Coronary artery (tissue), 2 donors: ENCODE measurements around the gene CHAT.

Source experiments
- DNase-seq: peaks from one replicate; pipeline ENCODE4 v3.0.0-alpha.2; 2017; ENCODE audit warnings: low spot score
- H3K27ac ChIP-seq, 2 donors: fragments of 200-600 bp; sonication (generic); one replicate each; pipeline ENCODE4 v1.5.1; 2016 to 2019
- H3K4me3 ChIP-seq: fragments of 200-600 bp; sonication (generic); 2 replicates; pipeline ENCODE4 v1.5.1; 2016; ENCODE audit warnings: mild to moderate bottlenecking, moderate library complexity
- CTCF ChIP-seq: fragments of 200-600 bp; sonication (generic); IDR thresholded peaks from one replicate; pipeline ENCODE4 v1.5.1; 2019; ENCODE audit warnings: antibody characterized with exemption

The CHAT gene

GRCh38 chr10:49596493-49596809 is 17.4 kb upstream of the CHAT start:
- no peak overlapping the region for H3K4me3 ChIP-seq
- no peak for TF ChIP-seq CTCF

GRCh38 chr10:49596836-49597235 is 17.0 kb upstream of the CHAT start:
- no peak for DNase-seq
- no peak for TF ChIP-seq CTCF
- Histone ChIP-seq H3K27ac (no peak overlapping the region), H3K4me3 (no peak overlapping the region)

More at GRCh38 chr10:49596493-49596809, 17.4 kb upstream of the CHAT start:
- H3K27ac ChIP-seq = no peak overlapping the region
- DNase-seq = no peak

DNA sequence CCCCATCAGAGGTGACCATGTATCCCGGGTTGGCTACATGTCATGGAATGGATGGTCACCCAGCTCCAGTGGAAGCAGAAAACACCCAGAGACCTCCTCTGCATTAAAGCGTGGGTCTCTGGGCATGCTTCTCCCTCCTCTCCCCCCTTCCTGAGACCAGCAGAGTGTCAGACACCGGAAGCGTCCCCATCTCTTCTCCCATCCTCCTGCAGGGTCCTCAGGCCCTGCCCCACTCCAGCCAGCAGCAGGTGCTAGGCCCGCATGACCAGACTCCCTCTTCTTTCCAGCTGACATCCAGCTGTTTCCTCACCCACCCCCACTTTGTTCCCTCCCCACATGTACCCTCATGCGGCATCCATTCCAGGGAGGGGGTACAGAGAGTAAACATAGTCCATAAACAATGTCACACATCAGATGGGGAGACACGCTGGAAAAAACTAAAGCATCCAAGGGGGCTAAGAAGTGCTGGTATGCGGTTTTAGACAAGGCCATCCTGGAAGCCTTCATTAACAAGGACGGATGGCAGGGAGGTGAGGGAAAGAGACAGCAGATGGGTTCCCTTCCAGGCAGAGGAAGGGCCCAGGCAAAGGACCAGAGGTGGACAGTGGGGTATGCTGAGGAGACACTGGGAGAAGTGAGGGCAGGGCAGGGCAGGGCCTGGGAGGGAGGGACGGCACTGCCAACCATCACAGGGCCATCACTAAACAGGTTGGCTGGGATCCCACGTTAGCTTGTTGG is 16.2 kb upstream of the CHAT start:
- no peak for DNase-seq
- H3K27ac ChIP-seq = no peak overlapping the region
- TF ChIP-seq CTCF = no peak
- H3K4me3 ChIP-seq = no peak overlapping the region

DNA sequence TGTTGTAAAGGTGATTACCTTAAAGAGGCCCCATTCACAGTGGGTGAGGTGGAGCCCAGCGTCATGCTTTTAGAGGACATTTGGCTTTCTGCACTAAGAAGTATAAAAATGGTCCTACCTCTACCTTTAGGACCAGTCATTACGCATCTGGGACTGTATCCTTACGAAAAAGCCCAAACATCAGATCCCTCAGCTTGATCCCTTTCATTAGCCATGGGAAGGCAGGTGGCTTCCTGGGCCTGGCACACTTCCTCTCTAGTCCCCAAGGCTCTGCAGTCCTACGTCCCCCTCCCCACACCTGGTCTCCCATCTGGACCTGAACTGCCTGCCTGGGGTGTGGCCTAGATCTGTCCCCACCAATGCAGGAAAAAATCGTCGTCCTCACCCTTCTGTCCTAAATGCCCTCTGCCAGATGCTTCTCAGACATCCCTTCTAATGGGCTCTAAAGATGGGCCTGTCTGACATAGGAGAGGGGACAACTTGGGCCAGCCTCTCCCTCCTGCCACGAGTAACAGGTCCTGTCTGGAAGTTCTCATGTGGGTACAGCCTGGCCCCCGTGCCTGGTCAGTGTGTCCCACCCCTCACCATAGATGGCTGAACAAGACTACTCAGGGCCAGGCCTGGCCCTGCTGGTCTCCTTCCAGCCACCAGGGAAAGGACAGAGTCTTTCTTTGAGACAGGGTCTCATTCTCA is 15.5 kb upstream of the CHAT start:
- Histone ChIP-seq H3K4me3 (no peak overlapping the region), H3K27ac (no peak overlapping the region)
- TF ChIP-seq CTCF = no peak
- no peak for DNase-seq

GRCh38 chr10:49598986-49599385 is 14.9 kb upstream of the CHAT start:
- no peak overlapping the region for H3K4me3 ChIP-seq
- no peak for TF ChIP-seq CTCF
- no peak for DNase-seq
- H3K27ac ChIP-seq = no peak overlapping the region

DNA sequence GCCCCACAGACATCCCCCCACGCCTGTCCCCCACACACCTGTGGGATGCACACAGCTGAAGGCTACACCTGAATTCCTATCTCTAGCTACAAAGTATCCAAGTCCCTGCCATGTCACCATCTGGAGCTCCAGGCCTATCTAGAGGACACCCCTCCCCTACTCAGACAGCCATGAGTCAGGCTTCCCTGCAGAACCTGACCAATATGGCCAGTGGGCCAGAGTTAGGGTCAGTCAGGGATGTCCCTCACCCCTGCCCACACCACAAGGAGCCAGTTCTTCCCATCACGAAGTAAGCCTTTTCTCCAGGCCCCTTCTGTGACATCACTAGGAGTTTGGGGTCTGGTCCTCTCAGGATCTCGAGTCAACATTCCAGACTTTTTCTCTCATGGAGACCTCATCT is 14.3 kb upstream of the CHAT start:
- TF ChIP-seq CTCF = no peak
- peak; percentile 62 for DNase-seq

DNA sequence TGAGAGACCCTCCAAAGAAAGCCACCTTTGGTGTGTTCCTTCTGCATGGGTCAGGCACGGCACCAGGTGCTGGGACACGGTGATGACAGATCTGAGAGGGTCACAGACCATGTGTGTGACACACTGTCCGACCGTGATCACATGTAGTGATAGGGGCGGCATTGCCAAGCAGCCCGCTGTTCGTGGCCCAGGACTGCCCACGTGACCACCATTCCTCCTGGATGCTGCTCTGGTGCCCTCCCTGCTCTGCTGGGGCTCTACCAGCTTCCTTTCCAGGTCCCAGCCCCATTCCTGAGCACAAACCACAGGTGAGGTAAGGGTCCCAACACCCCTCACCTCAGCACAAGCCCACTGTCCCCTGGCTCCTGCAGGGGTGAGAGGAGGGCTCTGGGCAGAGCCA is 13.8 kb upstream of the CHAT start:
- TF ChIP-seq CTCF = no peak
- DNase-seq = no peak
- H3K4me3 ChIP-seq = no peak overlapping the region
- H3K27ac ChIP-seq = no peak overlapping the region

More for the DNA sequence above, 14.3 kb upstream of the CHAT start:
- no peak overlapping the region for H3K4me3 ChIP-seq
- no peak overlapping the region for H3K27ac ChIP-seq
